ENCODE data around the gene KLF13. TPM values are rescaled to one million over a fixed set of nuclear protein-coding genes. Genes with fewer than 3 reads are reported as not detected.

KLF13 gene
- total and polyA plus RNA-seq, 2 experiments from 2014 or later, result 23.5 to 28.6 TPM

DNA sequence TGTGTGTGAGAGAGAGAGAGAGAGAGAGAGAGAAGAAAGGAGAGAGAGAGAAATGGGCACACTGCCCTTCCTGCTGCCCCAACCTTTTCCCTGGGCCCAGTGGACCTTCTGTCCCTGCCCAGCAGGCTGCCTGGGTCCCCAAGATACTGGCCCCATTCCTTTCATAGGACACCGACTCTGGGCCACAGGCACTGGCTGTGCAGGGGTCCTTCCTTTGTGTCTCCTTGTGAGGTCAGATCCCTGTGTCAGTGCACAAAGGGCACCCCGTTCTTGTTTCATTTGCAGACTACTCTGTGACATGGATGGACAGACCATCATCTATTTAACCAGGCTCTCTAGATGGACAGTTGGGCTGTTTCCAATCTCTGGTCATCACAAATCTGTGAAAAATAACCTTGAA is 21.3 kb upstream of the KLF13 start:
- peaks cover 69% of the 10 kb centered on the region for H3K4me1 Mint-ChIP-seq
- Histone ChIP-seq H2AFZ (no peak overlapping the region), H3K27me3 (ENCODE audit: insufficient read depth) (no peaks in the 10 kb centered on the region), H3K4me1 (ENCODE audit: insufficient read depth) (peaks cover 65% of the 10 kb centered on the region), H3F3A (replicated peaks; ENCODE audit: low read depth) (peaks cover 15% of the 10 kb centered on the region), H3K36me3 (ENCODE audit: insufficient read depth) (no peaks in the 10 kb centered on the region), H3K27ac (ENCODE audit: low read depth) (no peak overlapping the region), H4K20me1 (replicated peaks; ENCODE audit: insufficient read depth) (no peaks in the 10 kb centered on the region), H3K4me2 (peak overlapping the region; percentile 74), H3K79me2 (replicated peaks; ENCODE audit: insufficient read depth) (no peaks in the 10 kb centered on the region), H3K9me2 (ENCODE audit: insufficient read depth) (no peaks in the 10 kb centered on the region), H3K4me3 (no peak overlapping the region)
- TF ChIP-seq EZH2 (IDR thresholded peaks at IDR 0.05; ENCODE audit: low read depth, unreplicated experiment) (no peak), JUNB (IDR thresholded peaks at IDR 0.05; ENCODE audit: unreplicated experiment) (no peak), ZNF462 (CRISPR knock-in tag; IDR thresholded peaks at IDR 0.05) (no peak), REST (IDR thresholded peaks at IDR 0.05; ENCODE audit: unreplicated experiment) (no peak)
- peaks cover 23% of the 10 kb centered on the region for H3K27me3 Mint-ChIP-seq (ENCODE audit: insufficient read depth, low read depth, poor library complexity)
- ATAC-seq, result no peak
- H3K36me3 Mint-ChIP-seq (ENCODE audit: low read depth), result no peaks in the 10 kb centered on the region; the same call in 2 of the 3 replicates
- H3K9me3 Mint-ChIP-seq, result no peaks in the 10 kb centered on the region
- no peak for DNase-seq (ENCODE audit: low spot score)
- H3K4me3 Mint-ChIP-seq, result peak overlapping the region; percentile 12; the same call in 1 of the 3 replicates
- H3K27ac Mint-ChIP-seq, result peak overlapping the region; percentile 70; the same call in 1 of the 2 replicates
